ENCODE measurements around the gene CFP. TPM values are rescaled to one million over a fixed set of nuclear protein-coding genes. Genes with fewer than 3 reads are reported as not detected.
"Not testable (repeated sequence)": the region's sequence is repeated elsewhere in the genome, so short reads cannot be mapped to it uniquely, and the experiment has no call there.

CFP gene
- 0.74 TPM in 1 of 2 replicates, not detected in the other for total RNA-seq (2014; rRNA removed; shearing (Covaris generic))

- no peak for DNase-seq (ENCODE audit: low read depth)
These were observed at the start of gene CFP for GRCh38 chrX:47629419-47630200. Gene CFP, minus strand, starts transcription at chrX:47629930. Its CDS starts 86 bp downstream, at chrX:47629844.

GRCh38 chrX:47675959-47676859, 46.5 kb upstream of the CFP start:
- not testable (repeated sequence) for DNase-seq (ENCODE audit: low read depth)

GRCh38 chrX:47674776-47675175, 45.0 kb upstream of the CFP start:
- DNase-seq (ENCODE audit: low read depth) = no peak

GRCh38 chrX:47665797-47666196, 36.1 kb upstream of the CFP start:
- DNase-seq (ENCODE audit: low read depth) = not testable (repeated sequence)

GRCh38 chrX:47664737-47665136, 35.0 kb upstream of the CFP start:
- DNase-seq (ENCODE audit: low read depth) = no peak

GRCh38 chrX:47662144-47662657, 32.5 kb upstream of the CFP start:
- peak; percentile 54 for DNase-seq (ENCODE audit: low read depth)

GRCh38 chrX:47661539-47661938, 31.8 kb upstream of the CFP start:
- DNase-seq (ENCODE audit: low read depth) = no peak

GRCh38 chrX:47659421-47659726, 29.6 kb upstream of the CFP start:
- no peak for DNase-seq (ENCODE audit: low read depth)

GRCh38 chrX:47658684-47659420, 29.1 kb upstream of the CFP start, which contains the start of gene UXT:
Gene UXT, minus strand, starts transcription at chrX:47659180. Its CDS starts 253 bp downstream, at chrX:47658927.
- peak; percentile 93 for DNase-seq (ENCODE audit: low read depth)

GRCh38 chrX:47658301-47658683, 28.6 kb upstream of the CFP start:
- DNase-seq (ENCODE audit: low read depth) = no peak

GRCh38 chrX:47651043-47651905, 21.5 kb upstream of the CFP start:
- DNase-seq (ENCODE audit: low read depth) = no peak

GRCh38 chrX:47650164-47651042, 20.7 kb upstream of the CFP start, which contains the start of gene ELK1:
Gene ELK1, minus strand, starts transcription at chrX:47650563. Its CDS starts 9,122 bp downstream, at chrX:47641441.
- peak; percentile 97 for DNase-seq (ENCODE audit: low read depth)

GRCh38 chrX:47649781-47650163, 20.0 kb upstream of the CFP start:
- DNase-seq (ENCODE audit: low read depth) = no peak

- no peak for DNase-seq (ENCODE audit: low read depth)
These were observed 19.5 kb upstream of the CFP start for GRCh38 chrX:47649271-47649670.

GRCh38 chrX:47648376-47648775, 18.6 kb upstream of the CFP start:
- no peak for DNase-seq (ENCODE audit: low read depth)

GRCh38 chrX:47646636-47647035, 16.9 kb upstream of the CFP start:
- no peak for DNase-seq (ENCODE audit: low read depth)

GRCh38 chrX:47645530-47645929, 15.8 kb upstream of the CFP start:
- no peak for DNase-seq (ENCODE audit: low read depth)

GRCh38 chrX:47644557-47645091, 14.9 kb upstream of the CFP start:
- no peak for DNase-seq (ENCODE audit: low read depth)

- no peak for DNase-seq (ENCODE audit: low read depth)
These were observed 14.2 kb upstream of the CFP start for GRCh38 chrX:47643926-47644325.

Data from Daoy (cell line).